ENCODE results near the gene MTCL1.
A peak's percentile ranks its signal among the peaks of the same experiment; 100 is the strongest.

Gene MTCL1

GRCh38 chr18:8705961-8706790, 820 bp downstream of the MTCL1 start:
- peak overlapping the region; percentile 96 for H2AFZ ChIP-seq (ENCODE audit: low read length)
- no peaks in the 10 kb centered on the region for H3K36me3 ChIP-seq (replicated peaks in 1 of 2; ENCODE audit: control insufficient read depth in 2 of 2, insufficient read depth in 2 of 2, low read length in 2 of 2)
- H3K4me1 ChIP-seq (ENCODE audit: control insufficient read depth in 2 of 2, insufficient read depth in 1 of 2, low read depth in 1 of 2, low read length in 2 of 2), result peaks cover 6 to 10% of the 10 kb centered on the region in 2 donors
- H3K9ac ChIP-seq (ENCODE audit: low read depth, low read length, poor library complexity), result peak overlapping the region; percentile 91
- H3K14ac ChIP-seq (ENCODE audit: low read length), result peak overlapping the region; percentile 71
- no peak overlapping the region for H2BK12ac ChIP-seq (ENCODE audit: low read length)
- peak overlapping the region; percentile 55 for H2BK15ac ChIP-seq (ENCODE audit: low read length)
- no CpG with 5 or more reads among the region's 116 CpGs for WGBS, 2 donors (ENCODE audit: extremely low coverage in 2 of 2, insufficient read length in 2 of 2, insufficient replicate concordance in 1 of 2)
- no peak overlapping the region for H2BK5ac ChIP-seq (ENCODE audit: low read length)
- DNase-seq (ENCODE audit: low spot score), result no peak
- H3K4me3 ChIP-seq (ENCODE audit: low read length in 2 of 2), result peak overlapping the region; percentile 70 to 92
- no peak overlapping the region for H4K8ac ChIP-seq (ENCODE audit: low read depth, low read length)
- peak overlapping the region; percentile 65 for H3K23ac ChIP-seq (ENCODE audit: low read depth, low read length, poor library complexity)
- H3K79me1 ChIP-seq (ENCODE audit: low read depth, low read length), result peaks cover 1% of the 10 kb centered on the region
- no peak overlapping the region for H3K4ac ChIP-seq (ENCODE audit: low read length)
- peak overlapping the region; percentile 63 for H2AK5ac ChIP-seq (ENCODE audit: low read depth, low read length)
- no peak overlapping the region for H2BK120ac ChIP-seq (ENCODE audit: low read depth, low read length)
- peak overlapping the region; percentile 95 for H3K4me2 ChIP-seq (ENCODE audit: insufficient read depth, low read length, poor library complexity, severe bottlenecking)
- no peak overlapping the region for H4K91ac ChIP-seq (ENCODE audit: low read depth, low read length, poor library complexity)
- H3K27ac ChIP-seq (replicated peaks; ENCODE audit: low read length), result no peak overlapping the region
- H3K18ac ChIP-seq (ENCODE audit: low read length), result peak overlapping the region; percentile 92
- H3K9me3 ChIP-seq (replicated peaks in 1 of 2; ENCODE audit: control insufficient read depth in 2 of 2, insufficient read depth in 1 of 2, low read depth in 1 of 2, low read length in 2 of 2), result no peaks in the 10 kb centered on the region
- peaks cover 0 to 23% (median 12%) of the 10 kb centered on the region in 3 experiments for H3K27me3 ChIP-seq (ENCODE audit: control insufficient read depth in 3 of 3, insufficient read depth in 3 of 3, low read depth in 1 of 3, low read length in 3 of 3)

- peaks cover 6 to 10% of the 10 kb centered on the region in 2 donors for H3K4me1 ChIP-seq (ENCODE audit: control insufficient read depth in 2 of 2, insufficient read depth in 1 of 2, low read depth in 1 of 2, low read length in 2 of 2)
- H2AK5ac ChIP-seq (ENCODE audit: low read depth, low read length), result peak overlapping the region; percentile 14
- H3K18ac ChIP-seq (ENCODE audit: low read length), result peak overlapping the region; percentile 90
- H3K4me2 ChIP-seq (ENCODE audit: insufficient read depth, low read length, poor library complexity, severe bottlenecking), result peak overlapping the region; percentile 95
- peak overlapping the region; percentile 76 for H3K4ac ChIP-seq (ENCODE audit: low read length)
- peak overlapping the region; percentile 70 to 92 for H3K4me3 ChIP-seq (ENCODE audit: low read length in 2 of 2)
- peak overlapping the region; percentile 96 for H2AFZ ChIP-seq (ENCODE audit: low read length)
- H3K9ac ChIP-seq (ENCODE audit: low read depth, low read length, poor library complexity), result peak overlapping the region; percentile 63
- H3K36me3 ChIP-seq (replicated peaks in 1 of 2; ENCODE audit: control insufficient read depth in 2 of 2, insufficient read depth in 2 of 2, low read length in 2 of 2), result no peaks in the 10 kb centered on the region
- peaks cover 1% of the 10 kb centered on the region for H3K79me1 ChIP-seq (ENCODE audit: low read depth, low read length)
- no peak overlapping the region for H3K27ac ChIP-seq (replicated peaks; ENCODE audit: low read length)
- peak overlapping the region; percentile 55 for H2BK15ac ChIP-seq (ENCODE audit: low read length)
- H2BK120ac ChIP-seq (ENCODE audit: low read depth, low read length), result no peak overlapping the region
- H4K91ac ChIP-seq (ENCODE audit: low read depth, low read length, poor library complexity), result no peak overlapping the region
- H3K27me3 ChIP-seq (ENCODE audit: control insufficient read depth in 3 of 3, insufficient read depth in 3 of 3, low read depth in 1 of 3, low read length in 3 of 3), result peaks cover 0 to 18% (median 12%) of the 10 kb centered on the region in 3 experiments
- H3K23ac ChIP-seq (ENCODE audit: low read depth, low read length, poor library complexity), result no peak overlapping the region
- peak overlapping the region; percentile 38 for H3K14ac ChIP-seq (ENCODE audit: low read length)
- no peaks in the 10 kb centered on the region for H3K9me3 ChIP-seq (replicated peaks in 1 of 2; ENCODE audit: control insufficient read depth in 2 of 2, insufficient read depth in 1 of 2, low read depth in 1 of 2, low read length in 2 of 2)
- H2BK5ac ChIP-seq (ENCODE audit: low read length), result peak overlapping the region; percentile 39
- DNase-seq (ENCODE audit: low spot score), result no peak
- H2BK12ac ChIP-seq (ENCODE audit: low read length), result no peak overlapping the region
- H4K8ac ChIP-seq (ENCODE audit: low read depth, low read length), result no peak overlapping the region
- no CpG with 5 or more reads among the region's 48 CpGs for WGBS, 2 donors (ENCODE audit: extremely low coverage in 2 of 2, insufficient read length in 2 of 2, insufficient replicate concordance in 1 of 2)
Observed at GRCh38 chr18:8706791-8707555, 1.6 kb downstream of the MTCL1 start.

GRCh38 chr18:8707556-8708300, 2.4 kb downstream of the MTCL1 start:
- H4K91ac ChIP-seq (ENCODE audit: low read depth, low read length, poor library complexity), result no peak overlapping the region

More at GRCh38 chr18:8707556-8708300, 2.4 kb downstream of the MTCL1 start:
- Histone ChIP-seq H3K23ac (ENCODE audit: low read depth, low read length, poor library complexity) (no peak overlapping the region), H2BK12ac (ENCODE audit: low read length) (no peak overlapping the region), H3K36me3 (replicated peaks in 1 of 2; ENCODE audit: control insufficient read depth in 2 of 2, insufficient read depth in 2 of 2, low read length in 2 of 2) (no peaks in the 10 kb centered on the region), H3K4me3 (ENCODE audit: low read length in 2 of 2) (peak overlapping the region; percentile 70 to 92), H2BK5ac (ENCODE audit: low read length) (peak overlapping the region; percentile 39), H3K27ac (replicated peaks; ENCODE audit: low read length) (no peak overlapping the region), H3K4me2 (ENCODE audit: insufficient read depth, low read length, poor library complexity, severe bottlenecking) (peak overlapping the region; percentile 95), H2BK15ac (ENCODE audit: low read length) (no peak overlapping the region), H2BK120ac (ENCODE audit: low read depth, low read length) (no peak overlapping the region), H3K27me3 (ENCODE audit: control insufficient read depth in 3 of 3, insufficient read depth in 3 of 3, low read depth in 1 of 3, low read length in 3 of 3) (peaks cover 0 to 18% (median 12%) of the 10 kb centered on the region in 3 experiments), H3K79me1 (ENCODE audit: low read depth, low read length) (peaks cover 1% of the 10 kb centered on the region), H2AFZ (ENCODE audit: low read length) (peak overlapping the region; percentile 96), H3K4me1 (ENCODE audit: control insufficient read depth in 2 of 2, insufficient read depth in 1 of 2, low read depth in 1 of 2, low read length in 2 of 2) (peaks cover 6 to 12% of the 10 kb centered on the region in 2 donors), H3K18ac (ENCODE audit: low read length) (no peak overlapping the region), H3K14ac (ENCODE audit: low read length) (peak overlapping the region; percentile 38), H2AK5ac (ENCODE audit: low read depth, low read length) (no peak overlapping the region), H3K9me3 (replicated peaks in 1 of 2; ENCODE audit: control insufficient read depth in 2 of 2, insufficient read depth in 1 of 2, low read depth in 1 of 2, low read length in 2 of 2) (no peaks in the 10 kb centered on the region), H3K9ac (ENCODE audit: low read depth, low read length, poor library complexity) (no peak overlapping the region), H4K8ac (ENCODE audit: low read depth, low read length) (no peak overlapping the region), H3K4ac (ENCODE audit: low read length) (no peak overlapping the region)
- no peak for DNase-seq (ENCODE audit: low spot score)
- WGBS, 2 donors (ENCODE audit: extremely low coverage in 2 of 2, insufficient read length in 2 of 2, insufficient replicate concordance in 1 of 2), result no CpG with 5 or more reads among the region's 4 CpGs

All from neuronal stem cell (in vitro differentiated cells).